HepG2 (cell line): ENCODE data around the gene TMEM171.

Experiments used
- CBFB ChIP-seq: sonication (generic); formaldehyde crosslinking; IDR thresholded peaks from 2 replicates; pipeline ENCODE4 v1.4.0; 2020; ENCODE audit warnings: missing genetic modification reagents
- EP300 ChIP-seq, 3 experiments: sonication (generic) in 1 of 3; formaldehyde crosslinking in 1 of 3; IDR thresholded peaks; 2 replicates each; pipeline versions ENCODE4 v1.5.1 to v1.6.1; 2011 to 2020; ENCODE audit warnings: low read depth in 2 of 3, low read length in 2 of 3, borderline replicate concordance in 1 of 3, improper control_type of control experiment in 1 of 3, mild to moderate bottlenecking in 1 of 3, missing genetic modification reagents in 1 of 3, moderate library complexity in 1 of 3
- HDAC6 ChIP-seq: fragments of 200-600 bp; sonication (generic); IDR thresholded peaks from 2 replicates; pipeline ENCODE4 v1.7.0; 2017; ENCODE audit warnings: mild to moderate bottlenecking, antibody characterized with exemption, low read length, low read depth
- KDM2A ChIP-seq: sonication (generic); formaldehyde crosslinking; IDR thresholded peaks from 2 replicates; pipeline ENCODE4 v1.4.0; 2020; ENCODE audit warnings: low read depth, missing genetic modification reagents, borderline replicate concordance
- POLR2A ChIP-seq, 2 experiments: IDR thresholded peaks; 2 replicates each; pipeline ENCODE4 v1.6.1; 2011; ENCODE audit warnings: low read depth in 2 of 2, low read length in 2 of 2, mild to moderate bottlenecking in 1 of 2, moderate library complexity in 1 of 2; ENCODE audit not compliant: insufficient read depth in 1 of 2
- POLR2AphosphoS5 ChIP-seq: IDR thresholded peaks from 2 replicates; pipeline ENCODE4 v1.6.1; 2012; ENCODE audit warnings: low read depth, low read length
- PRDM4 ChIP-seq: sonication (generic); formaldehyde crosslinking; IDR thresholded peaks from 2 replicates; pipeline ENCODE4 v1.9.0; 2021; ENCODE audit warnings: missing genetic modification reagents, borderline replicate concordance
- PRPF4 ChIP-seq: fragments of 200-400 bp; formaldehyde crosslinking; IDR thresholded peaks from 2 replicates; pipeline ENCODE4 v1.6.1; 2016; ENCODE audit warnings: low read length, low read depth; ENCODE audit not compliant: poor library complexity, severe bottlenecking
- ZNF766 ChIP-seq: sonication (generic); formaldehyde crosslinking; IDR thresholded peaks from 2 replicates; pipeline ENCODE4 v1.5.0; 2020; ENCODE audit warnings: missing genetic modification reagents, borderline replicate concordance

- TF ChIP-seq PRPF4: no peak
- no peak for TF ChIP-seq HDAC6
- no peak for TF ChIP-seq POLR2A (IDR thresholded peaks at IDR 0.05; ENCODE audit: insufficient read depth in 1 of 2, low read depth in 2 of 2, low read length in 2 of 2)
- TF ChIP-seq PRDM4: no peak
- no peak for TF ChIP-seq EP300 (IDR thresholded peaks at IDR 0.05; ENCODE audit: low read depth in 2 of 2, low read length in 2 of 2)
- TF ChIP-seq EP300 (CRISPR knock-in tag; IDR thresholded peaks at IDR 0.05; ENCODE audit: borderline replicate concordance): no peak
- no peak for TF ChIP-seq POLR2AphosphoS5
- TF ChIP-seq KDM2A (CRISPR knock-in tag): no peak
- TF ChIP-seq CBFB (CRISPR knock-in tag): no peak
- no peak for TF ChIP-seq ZNF766
Measured at GRCh38 chr5:73115399-73116051, 4.8 kb upstream of the TMEM171 start.
